HepG2 (cell line): Measurements from ENCODE around the gene BCO1. TPM values are rescaled to one million over a fixed set of nuclear protein-coding genes. Genes with fewer than 3 reads are reported as not detected.

Experiments
- ATAC-seq: fragments of 200-7000 bp; cut with Tn5 transposase; 3 replicates; pipeline ENCODE4 v1.9.1; 2020; ENCODE audit warnings: mild to moderate bottlenecking, moderate library complexity
- BruUV-seq: library from RNA; stranded (reverse); fragments of 400-500 nt; replicated peaks from 2 replicates; lab custom pipeline; 2021; lab: Mats Ljungman, UMichigan
- CTCF ChIA-PET: fragments of 300-600 bp; formaldehyde crosslinking; extraction: SDS; loops from one replicate; lab custom pipeline; 2021; ENCODE audit warnings: low total read pairs, inconsistent platforms, low intra/inter-chr PET ratio; lab: Yijun Ruan, JAX
- POLR2A ChIA-PET: fragments of 350-600 bp; sonication (Branson Sonifier 250); formaldehyde crosslinking; loops from one replicate; lab custom pipeline; 2020; ENCODE audit warnings: antibody characterized with exemption, inconsistent platforms; lab: Yijun Ruan, JAX
- DNase-seq: peaks from one replicate; pipeline ENCODE4 v3.0.0-alpha.2; 2015; ENCODE audit warnings: low spot score
- FAIRE-seq: peaks from 3 replicates; lab custom pipeline; 2011; peaks lifted over from hg19 to GRCh38; lab: Jason Lieb, UNC
- H2AFZ ChIP-seq: one replicate; pipeline ENCODE4 v1.6.1; 2011; ENCODE audit warnings: low read length, inconsistent platforms
- H3K27ac ChIP-seq: fragments of 300-600 bp; 3 replicates; pipeline ENCODE4 v1.8.0; 2011; ENCODE audit warnings: mixed run types, mild to moderate bottlenecking, mixed read lengths, low read length, inconsistent platforms; ENCODE audit not compliant: insufficient read depth; ENCODE audit errors: extremely low read length
- H3K27me3 ChIP-seq, 2 experiments: fragments of 200-600 bp in 1 of 2; 2 replicates in 1 of 2; 3 replicates in 1 of 2; pipeline versions ENCODE4 v1.6.0 to v1.8.0; 2011; ENCODE audit warnings: low read length in 2 of 2, mild to moderate bottlenecking in 2 of 2, moderate library complexity in 2 of 2, inconsistent platforms in 1 of 2; ENCODE audit not compliant: insufficient read depth in 2 of 2, control insufficient read depth in 1 of 2
- H3K36me3 ChIP-seq, 2 experiments: fragments of 200-600 bp in 1 of 2; replicated peaks in 1 of 2; 2 replicates in 1 of 2; 3 replicates in 1 of 2; pipeline versions ENCODE4 v1.5.1 to v1.8.0; 2011; ENCODE audit warnings: low read length in 2 of 2, inconsistent platforms in 1 of 2; ENCODE audit not compliant: insufficient read depth in 2 of 2, control insufficient read depth in 1 of 2
- H3K4me1 ChIP-seq: 2 replicates; pipeline ENCODE4 v1.5.1; 2012; ENCODE audit warnings: low read length, inconsistent platforms; ENCODE audit not compliant: insufficient read depth
- H3K4me2 ChIP-seq: 2 replicates; pipeline ENCODE4 v1.6.0; 2011; ENCODE audit warnings: low read depth, low read length, inconsistent platforms
- H3K4me3 ChIP-seq, 3 experiments: fragments of 200-600 bp in 1 of 3; sonication (generic), shearing (Covaris generic) in 1 of 3; replicated peaks in 1 of 3; 2 replicates each; pipeline ENCODE4 v1.5.1; 2011 to 2016; ENCODE audit warnings: low read length in 3 of 3, inconsistent platforms in 2 of 3, low read depth in 2 of 3, mild to moderate bottlenecking in 2 of 3, control low read depth in 1 of 3, mixed read lengths in 1 of 3; ENCODE audit not compliant: insufficient read depth in 1 of 3
- H3K79me2 ChIP-seq: one replicate; pipeline ENCODE4 v1.6.1; 2011; ENCODE audit warnings: low read length, inconsistent platforms; ENCODE audit not compliant: insufficient read depth
- H3K9ac ChIP-seq: 2 replicates; pipeline ENCODE4 v1.6.0; 2011; ENCODE audit warnings: mild to moderate bottlenecking, low read depth, low read length, inconsistent platforms; ENCODE audit not compliant: insufficient read depth
- H3K9me3 ChIP-seq: 2 replicates; pipeline ENCODE4 v1.5.1; 2012; ENCODE audit warnings: mild to moderate bottlenecking, low read length
- H4K20me1 ChIP-seq: 2 replicates; pipeline ENCODE4 v1.6.0; 2011; ENCODE audit warnings: inconsistent platforms, mild to moderate bottlenecking, low read length, moderate library complexity; ENCODE audit not compliant: insufficient read depth
- ERF ChIP-seq: IDR thresholded peaks from 2 replicates; pipeline ENCODE4 v1.6.1; 2018; ENCODE audit warnings: missing biosample characterization, missing genetic modification reagents
- HMGXB3 ChIP-seq: sonication (generic); formaldehyde crosslinking; IDR thresholded peaks from 2 replicates; pipeline ENCODE4 v1.4.0; 2020; ENCODE audit warnings: missing genetic modification reagents, borderline replicate concordance
- HNF4A ChIP-seq: sonication (generic); formaldehyde crosslinking; IDR thresholded peaks from 2 replicates; pipeline ENCODE4 v1.4.0; 2020; ENCODE audit warnings: missing genetic modification reagents
- KLF15 ChIP-seq: sonication (generic); formaldehyde crosslinking; IDR thresholded peaks from 2 replicates; pipeline ENCODE4 v1.8.1; 2023; ENCODE audit warnings: borderline replicate concordance, mild to moderate bottlenecking, inconsistent platforms, missing genetic modification reagents, mixed read lengths
- MLLT10 ChIP-seq: sonication (generic); formaldehyde crosslinking; IDR thresholded peaks from 2 replicates; pipeline ENCODE4 v1.4.0; 2020; ENCODE audit warnings: missing genetic modification reagents
- NFATC3 ChIP-seq: sonication (generic); formaldehyde crosslinking; IDR thresholded peaks from 2 replicates; pipeline ENCODE4 v1.5.1; 2020; ENCODE audit warnings: mild to moderate bottlenecking, missing genetic modification reagents
- NFRKB ChIP-seq: fragments of 450-650 bp; IDR thresholded peaks from 2 replicates; pipeline ENCODE4 v1.6.1; 2017
- PRPF4 ChIP-seq: fragments of 200-400 bp; formaldehyde crosslinking; IDR thresholded peaks from 2 replicates; pipeline ENCODE4 v1.6.1; 2016; ENCODE audit warnings: low read length, low read depth; ENCODE audit not compliant: poor library complexity, severe bottlenecking
- SMARCC2 ChIP-seq: fragments of 450-650 bp; IDR thresholded peaks from 2 replicates; pipeline ENCODE4 v1.6.1; 2017; ENCODE audit warnings: antibody characterized with exemption, mild to moderate bottlenecking
- SSRP1 ChIP-seq: IDR thresholded peaks from 2 replicates; pipeline ENCODE4 v1.6.1; 2016; ENCODE audit warnings: control low read depth
- ZNF12 ChIP-seq: sonication (generic); formaldehyde crosslinking; IDR thresholded peaks from 2 replicates; pipeline ENCODE4 v1.5.0; 2020; ENCODE audit warnings: missing genetic modification reagents
- ZNF142 ChIP-seq: sonication (generic); formaldehyde crosslinking; IDR thresholded peaks from 2 replicates; pipeline ENCODE4 v1.4.0; 2020; ENCODE audit warnings: missing genetic modification reagents
- ZNF263 ChIP-seq: sonication (generic); formaldehyde crosslinking; IDR thresholded peaks from 2 replicates; pipeline ENCODE4 v1.4.0; 2020; ENCODE audit warnings: missing genetic modification reagents
- ZNF530 ChIP-seq: sonication (generic); formaldehyde crosslinking; IDR thresholded peaks from 2 replicates; pipeline ENCODE4 v1.5.0; 2020; ENCODE audit warnings: low read depth, mild to moderate bottlenecking, missing genetic modification reagents
- ZNF546 ChIP-seq: sonication (generic); formaldehyde crosslinking; conservative IDR thresholded peaks from 2 replicates; pipeline ENCODE4 v1.8.1; 2023; ENCODE audit warnings: mild to moderate bottlenecking, missing genetic modification reagents
- ZNF784 ChIP-seq: sonication (generic); formaldehyde crosslinking; IDR thresholded peaks from 2 replicates; pipeline ENCODE4 v1.5.1; 2020; ENCODE audit warnings: missing genetic modification reagents, mild to moderate bottlenecking, borderline replicate concordance
- WGBS: methylation state at CpG from one replicate; pipeline ENCODE4 v1.1.6; 2017; ENCODE audit warnings: low lambda C conversion rate; 5-methylcytosine and 5-hydroxymethylcytosine counted together
- in situ Hi-C: cut with HindIII; loops from 2 replicates; pipeline ENCODE4 v1.10.0; 2017; ENCODE audit warnings: low pct_unique_long_range_greater_than_20kb; ENCODE audit not compliant: extremely low pct_ligation_motif_present
- intact Hi-C: fragments of 100-400 bp; cut with micrococcal nuclease; formaldehyde crosslinking; loops from one replicate; pipeline ENCODE4 v1.10.0; 2022; ENCODE audit not compliant: unreplicated experiment
- polyA plus RNA-seq, 8 experiments: library from polyadenylated mRNA; depleted of rRNA in 3 of 8; stranded (reverse) in 7 of 8; unstranded in 1 of 8; fragments of >200 nt; fragmentation: Illumina TruSeq in 4 of 8; extraction: Trizol in 4 of 8; gene quantifications; 2 replicates each; pipeline versions ENCODE4 v1.2.1 to v1.2.3, GENCODE V29; 2011 to 2016; ENCODE audit warnings: low read depth in 4 of 8, missing spikeins in 1 of 8, mixed read lengths in 1 of 8; ENCODE audit not compliant: insufficient read depth in 1 of 8
- total RNA-seq, 5 experiments: library from RNA; depleted of rRNA; stranded (reverse); fragments of >200 nt; fragmentation: Illumina TruSeq; extraction: Trizol; gene quantifications; 2 replicates each; pipeline ENCODE4 v1.2.3, GENCODE V29; 2016; ENCODE audit warnings: low read depth in 1 of 5

The BCO1 gene
- total and polyA plus RNA-seq, 2 of the 13 experiments (the other 11 are each of a cell fraction or from before 2014, with no cell fraction given), result 0.11 TPM; not detected in 1

- no peaks in the 10 kb centered on the region; a peak in 1 of 5 replicates for H3K36me3 ChIP-seq
- ChIA-PET CTCF (no interaction called here), POLR2A (no interaction called here)
- no peaks in the 10 kb centered on the region for H3K9me3 ChIP-seq
- ATAC-seq (no peak), DNase-seq (no peak), FAIRE-seq (no peak)
- in situ Hi-C loops (no loop called here), intact Hi-C loops (no loop called here)
- no peak overlapping the region for H3K9ac ChIP-seq
- no peak overlapping the region for H2AFZ ChIP-seq
- no peaks in the 10 kb centered on the region; a peak in 1 of 5 replicates for H3K27me3 ChIP-seq
- H4K20me1 ChIP-seq, result peaks cover 2% of the 10 kb centered on the region; the same call in 1 of the 2 replicates
- 87% methylated on average over 7 of the region's 7 CpGs for WGBS
- no peak overlapping the region for H3K4me3 ChIP-seq
- H3K4me1 ChIP-seq, result peaks cover 30% of the 10 kb centered on the region
- BruUV-seq, result no TSS peak
- H3K27ac ChIP-seq, result no peak overlapping the region
- H3K4me2 ChIP-seq, result no peak overlapping the region
- peaks cover 68% of the 10 kb centered on the region for H3K79me2 ChIP-seq
- no peak for TF ChIP-seq ZNF263 (CRISPR knock-in tag)
- no peak for TF ChIP-seq HMGXB3 (CRISPR knock-in tag)
- TF ChIP-seq ZNF142, result no peak
- TF ChIP-seq KLF15, result no peak
- no peak for TF ChIP-seq ZNF784 (CRISPR knock-in tag)
- TF ChIP-seq ZNF530 (CRISPR knock-in tag), result no peak
- no peak for TF ChIP-seq SSRP1 (CRISPR knock-in tag)
- no peak for TF ChIP-seq ZNF12 (CRISPR knock-in tag)
- TF ChIP-seq ERF (CRISPR knock-in tag), result no peak
- no peak for TF ChIP-seq HNF4A (CRISPR knock-in tag)
- no peak for TF ChIP-seq MLLT10 (CRISPR knock-in tag)
- no peak for TF ChIP-seq ZNF546 (CRISPR knock-in tag)
- TF ChIP-seq SMARCC2, result no peak
- TF ChIP-seq PRPF4, result no peak
- TF ChIP-seq NFRKB, result no peak
- TF ChIP-seq NFATC3 (CRISPR knock-in tag), result no peak
Observed at GRCh38 chr16:81318711-81319110, 80.2 kb downstream of the BCO1 start.
